Prostate gland (tissue), 2 donors: ENCODE measurements around the gene S100A13.

ENCODE experiments used
- POLR2A ChIP-seq: fragments of 450-650 bp; IDR thresholded peaks from one replicate; pipeline ENCODE4 v1.6.1; 2016; ENCODE audit warnings: antibody characterized with exemption, mild to moderate bottlenecking
- TF ChIP-seq, protein P1 (sequence below), 4 experiments: fragments of 200-600 bp in 2 of 4; fragments of 450-650 bp in 2 of 4; sonication (generic) in 2 of 4; IDR thresholded peaks; 1 replicate in 3 of 4; 2 replicates in 1 of 4; pipeline ENCODE4 v1.5.1; 2016 to 2019; ENCODE audit warnings: antibody characterized with exemption in 4 of 4, mild to moderate bottlenecking in 2 of 4, moderate library complexity in 2 of 4

DNA sequence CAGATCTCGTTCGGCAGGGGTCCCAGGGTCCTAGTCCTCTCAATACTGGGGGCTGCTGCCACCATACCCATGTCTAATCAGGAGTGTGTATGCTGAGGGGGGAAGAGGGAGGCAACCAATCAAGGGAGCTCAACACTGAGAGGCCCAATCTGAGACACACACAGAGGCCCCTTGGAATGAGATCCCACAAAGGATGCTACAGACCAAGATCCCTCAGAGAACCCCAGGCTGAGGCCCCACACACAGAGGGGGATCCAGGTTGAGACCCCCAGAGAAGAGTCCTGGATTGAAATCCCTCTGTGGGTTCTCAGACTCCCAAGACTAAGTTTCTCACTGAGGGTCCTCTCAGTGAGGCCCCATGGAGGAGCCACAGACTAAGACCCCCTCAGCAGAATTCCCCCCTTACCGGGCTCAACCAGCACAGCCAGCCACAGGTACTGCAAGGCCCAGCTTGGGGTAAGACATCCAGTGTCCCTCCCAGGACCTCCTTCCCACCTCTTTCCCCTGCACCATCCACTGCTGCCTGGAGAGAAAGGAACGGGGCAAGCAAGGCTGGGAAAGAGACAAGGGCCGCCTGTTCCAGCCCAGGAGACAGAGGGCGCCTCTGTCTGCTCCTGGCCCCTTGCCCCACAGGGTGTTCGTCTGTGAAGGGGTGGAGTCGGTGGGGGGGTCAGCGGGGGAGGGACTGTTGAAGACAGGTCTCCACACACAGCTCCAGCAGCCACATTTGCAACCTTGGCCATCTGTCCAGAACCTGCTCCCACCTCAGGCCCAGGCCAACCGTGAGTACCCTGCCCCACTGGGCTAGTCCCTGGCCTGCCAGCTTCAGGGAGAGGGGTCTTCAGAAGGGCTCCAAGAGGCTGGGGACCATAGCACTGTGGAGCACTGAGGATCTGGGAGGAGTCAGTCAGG lies 666 bp upstream of the S100A13 start, which contains the start of gene S100A1:
- TF ChIP-seq, protein P1, sequence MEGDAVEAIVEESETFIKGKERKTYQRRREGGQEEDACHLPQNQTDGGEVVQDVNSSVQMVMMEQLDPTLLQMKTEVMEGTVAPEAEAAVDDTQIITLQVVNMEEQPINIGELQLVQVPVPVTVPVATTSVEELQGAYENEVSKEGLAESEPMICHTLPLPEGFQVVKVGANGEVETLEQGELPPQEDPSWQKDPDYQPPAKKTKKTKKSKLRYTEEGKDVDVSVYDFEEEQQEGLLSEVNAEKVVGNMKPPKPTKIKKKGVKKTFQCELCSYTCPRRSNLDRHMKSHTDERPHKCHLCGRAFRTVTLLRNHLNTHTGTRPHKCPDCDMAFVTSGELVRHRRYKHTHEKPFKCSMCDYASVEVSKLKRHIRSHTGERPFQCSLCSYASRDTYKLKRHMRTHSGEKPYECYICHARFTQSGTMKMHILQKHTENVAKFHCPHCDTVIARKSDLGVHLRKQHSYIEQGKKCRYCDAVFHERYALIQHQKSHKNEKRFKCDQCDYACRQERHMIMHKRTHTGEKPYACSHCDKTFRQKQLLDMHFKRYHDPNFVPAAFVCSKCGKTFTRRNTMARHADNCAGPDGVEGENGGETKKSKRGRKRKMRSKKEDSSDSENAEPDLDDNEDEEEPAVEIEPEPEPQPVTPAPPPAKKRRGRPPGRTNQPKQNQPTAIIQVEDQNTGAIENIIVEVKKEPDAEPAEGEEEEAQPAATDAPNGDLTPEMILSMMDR (IDR thresholded peaks at IDR 0.05): peak in 1 of 4 experiments; percentile 1
- no peak for TF ChIP-seq POLR2A
